Fibroblast of skin of abdomen (primary cell): Measurements from ENCODE around the gene IQCH.
"Not testable (repeated sequence)": the region's sequence is repeated elsewhere in the genome, so short reads cannot be mapped to it uniquely, and the experiment has no call there.

Experiments used
- DNase-seq: peaks from one replicate; pipeline ENCODE4 v3.0.0-alpha.2; 2013

IQCH gene

DNA sequence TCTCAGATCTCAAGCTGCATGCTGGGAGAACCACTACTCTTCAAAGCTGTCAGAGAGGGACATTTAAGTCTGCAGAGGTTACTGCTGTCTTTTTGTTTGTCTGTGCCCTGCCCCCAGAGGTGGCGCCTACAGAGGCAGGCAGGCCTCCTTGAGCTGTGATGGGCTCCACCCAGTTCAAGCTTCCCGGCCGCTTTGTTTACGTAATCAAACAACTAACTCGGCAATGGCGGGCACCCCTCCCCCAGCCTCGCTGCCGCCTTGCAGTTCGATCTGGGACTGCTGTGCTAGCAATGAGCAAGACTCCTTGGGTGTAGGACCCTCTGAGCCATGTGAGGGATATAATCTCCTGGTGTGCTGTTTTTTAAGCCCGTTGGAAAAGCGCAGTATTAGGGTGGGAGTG, 199.1 kb downstream of the IQCH start:
- not testable (repeated sequence) for DNase-seq

DNA sequence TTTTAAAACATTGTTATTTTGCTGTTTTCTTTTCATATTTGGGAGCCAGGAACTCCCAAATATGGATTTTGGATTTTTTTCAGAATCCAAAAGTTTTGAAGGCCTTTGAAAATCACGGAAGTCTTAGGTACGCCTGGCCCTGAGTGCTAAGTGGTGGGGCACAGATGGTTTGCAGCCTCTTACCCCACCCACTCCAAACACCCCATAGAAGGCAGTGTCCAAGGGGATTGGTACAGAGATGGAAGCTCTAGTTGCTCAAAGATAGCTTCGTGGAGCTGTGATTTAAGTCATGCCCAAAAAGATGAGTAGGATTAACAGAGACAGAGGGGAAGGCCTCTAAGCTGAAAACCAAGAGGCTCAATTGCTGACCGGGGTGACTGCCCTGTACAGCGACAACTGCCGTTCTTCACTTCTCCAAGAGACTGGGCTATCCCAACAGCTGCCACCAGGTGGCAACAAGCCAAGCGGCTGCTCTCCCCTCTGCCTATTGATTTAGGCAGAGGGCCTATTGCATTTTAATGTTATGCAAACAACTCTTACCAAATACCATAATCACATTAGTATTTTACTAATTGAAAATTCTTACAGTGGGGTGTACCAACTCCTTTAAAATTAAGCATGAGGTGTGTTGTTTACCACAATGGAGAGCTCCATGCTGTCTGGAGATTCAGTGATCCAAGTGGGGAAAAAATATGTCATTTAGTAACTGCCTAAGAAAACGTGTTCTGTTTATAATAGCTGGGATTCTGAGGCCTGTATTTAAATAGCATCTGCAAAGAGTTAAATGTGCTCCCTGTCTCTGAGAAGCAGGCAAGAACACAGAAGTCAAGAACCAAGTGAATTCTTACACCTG, 202.3 kb downstream of the IQCH start:
- DNase-seq, result peak; percentile 61

DNA sequence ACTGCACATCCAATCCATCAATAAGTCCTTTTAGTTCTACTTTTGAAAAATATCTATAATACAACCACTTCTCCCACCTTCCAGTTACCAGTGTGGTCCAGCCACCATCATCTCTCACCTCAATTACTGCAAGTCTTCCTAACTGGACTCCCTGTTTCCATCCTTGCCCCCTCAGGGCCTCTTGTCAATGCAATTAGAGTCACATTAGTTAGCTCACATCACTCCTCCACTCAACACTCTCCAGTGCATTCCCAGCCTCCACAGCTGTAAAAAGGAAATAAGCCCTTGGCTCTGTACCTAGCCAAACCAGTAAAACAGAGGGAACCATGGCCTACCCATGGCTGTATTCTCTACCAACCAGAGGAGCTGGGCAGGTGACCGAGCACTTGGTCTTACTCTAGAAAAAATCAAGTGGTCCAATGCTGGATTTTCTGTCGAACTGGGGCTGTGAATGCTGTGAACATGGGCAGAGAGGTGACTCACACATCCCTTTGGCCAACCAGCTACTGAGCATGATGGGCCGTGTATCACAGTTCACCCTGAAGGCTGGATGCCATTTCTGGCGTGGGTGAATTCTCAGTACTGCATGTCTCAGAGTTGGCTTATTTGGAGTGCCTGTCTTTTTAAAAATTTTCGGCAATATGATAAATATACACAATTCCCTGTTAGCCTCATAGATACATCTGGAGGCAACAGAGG, 203.9 kb downstream of the IQCH start:
- DNase-seq, result no peak

DNA sequence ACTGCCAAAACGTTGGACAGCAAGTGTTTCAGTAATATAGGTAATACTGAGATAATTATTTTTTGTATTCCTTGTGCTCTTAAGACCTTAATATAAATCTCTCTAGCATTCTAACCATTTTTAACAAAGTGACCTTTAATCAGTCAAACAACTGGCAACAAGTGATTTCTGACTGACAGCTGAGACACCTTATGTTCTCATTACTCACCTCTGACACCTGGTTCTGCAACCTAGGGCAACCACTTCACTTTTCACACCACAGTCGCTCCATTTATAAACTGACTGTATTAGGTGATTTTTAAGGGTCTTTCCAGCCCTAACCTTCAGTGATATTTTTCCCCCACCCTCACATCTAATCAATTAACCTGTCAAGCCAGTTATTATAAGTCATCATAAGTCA, 205.9 kb downstream of the IQCH start:
- no peak for DNase-seq

DNA sequence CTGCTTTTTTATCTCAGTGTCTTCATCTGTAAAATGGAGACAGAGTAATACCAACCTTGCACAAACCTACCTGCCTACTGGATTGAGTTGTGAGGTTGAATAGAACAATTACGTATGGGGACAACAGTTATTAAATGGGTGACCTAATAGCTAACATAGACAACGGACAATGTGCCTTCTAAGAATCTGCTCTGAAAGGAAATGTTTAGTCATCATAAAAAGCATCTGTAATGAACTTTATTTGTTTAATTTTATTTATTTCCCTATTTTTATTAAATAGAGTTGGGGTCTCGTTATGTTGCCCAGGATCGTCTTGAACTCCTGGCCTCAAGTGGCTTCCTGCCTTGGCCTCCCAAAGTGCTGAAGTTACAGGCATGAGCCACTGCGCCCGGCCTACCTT, 207.1 kb downstream of the IQCH start:
- no peak for DNase-seq

DNA sequence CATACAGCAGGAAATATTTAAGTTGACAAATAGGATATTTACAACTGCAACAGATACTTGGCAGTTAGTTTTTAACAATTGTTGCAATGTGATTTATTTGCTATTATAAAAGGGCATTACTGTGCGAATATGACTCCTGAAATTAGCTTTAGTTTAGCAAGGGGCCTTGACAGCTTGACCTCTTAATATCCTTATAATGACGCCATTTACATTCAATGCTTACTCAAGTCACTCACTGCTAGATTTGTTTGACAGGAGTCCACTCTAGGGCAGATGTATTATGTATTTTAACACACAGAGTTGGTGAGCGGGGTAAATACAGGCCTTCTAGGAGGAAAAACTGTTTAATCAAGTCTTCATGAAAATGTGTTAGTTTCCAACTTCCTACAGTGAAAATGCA, 208.3 kb downstream of the IQCH start:
- no peak for DNase-seq

DNA sequence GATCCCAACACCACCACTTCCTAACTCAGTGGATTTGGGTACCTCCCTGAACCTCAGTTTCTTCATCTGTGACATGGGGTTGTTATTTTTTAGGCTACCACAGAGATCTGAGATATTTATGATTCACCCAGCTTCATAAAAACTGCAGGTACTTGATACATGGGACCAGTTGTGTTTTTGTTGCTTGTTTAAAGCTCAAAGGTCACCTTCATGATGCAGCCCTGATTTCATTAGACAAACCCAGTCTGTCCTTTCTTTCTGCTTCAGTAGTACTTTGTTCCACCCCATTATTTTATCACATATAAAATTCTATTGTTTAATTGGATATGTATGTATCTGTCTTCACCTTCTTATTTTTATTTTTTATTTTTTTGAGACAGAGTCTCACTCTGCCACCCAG, 208.9 kb downstream of the IQCH start:
- DNase-seq, result no peak

DNA sequence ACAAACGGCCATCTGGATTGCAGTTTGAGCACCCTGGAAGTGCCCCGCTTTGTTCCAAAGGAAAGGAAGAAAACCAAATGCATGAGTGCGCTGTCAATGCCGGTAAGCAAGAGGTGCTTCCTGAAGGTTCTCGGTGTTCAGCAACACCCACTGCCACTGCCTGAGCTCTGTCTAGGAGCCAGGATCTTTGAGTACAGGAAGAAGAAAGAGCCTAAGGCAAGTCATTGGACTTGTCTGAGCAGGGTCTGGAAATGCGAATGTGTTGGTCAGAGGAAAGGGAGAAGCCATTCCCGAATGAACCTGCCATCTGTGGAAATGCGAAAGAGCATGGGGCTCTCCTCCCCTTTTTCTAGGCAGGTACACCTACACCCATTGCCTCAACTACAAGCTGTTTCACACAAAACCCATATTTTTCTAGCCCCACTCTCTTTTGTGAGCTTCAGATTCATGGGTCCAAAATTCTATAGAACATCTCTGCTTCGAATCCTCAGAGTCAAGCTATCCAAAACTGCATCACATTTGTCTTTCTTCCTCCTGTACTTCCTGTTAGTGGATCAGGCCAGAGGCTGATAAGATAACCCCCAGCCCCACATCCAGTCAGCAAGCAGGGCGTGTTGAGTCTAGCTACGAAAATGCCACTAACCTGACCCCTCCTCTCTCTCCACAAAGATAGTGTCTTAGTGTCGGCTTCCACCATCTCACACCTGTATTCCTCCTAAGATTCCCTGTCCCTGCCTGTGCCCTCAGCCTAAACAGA, 210.8 kb downstream of the IQCH start:
- DNase-seq, result no peak

DNA sequence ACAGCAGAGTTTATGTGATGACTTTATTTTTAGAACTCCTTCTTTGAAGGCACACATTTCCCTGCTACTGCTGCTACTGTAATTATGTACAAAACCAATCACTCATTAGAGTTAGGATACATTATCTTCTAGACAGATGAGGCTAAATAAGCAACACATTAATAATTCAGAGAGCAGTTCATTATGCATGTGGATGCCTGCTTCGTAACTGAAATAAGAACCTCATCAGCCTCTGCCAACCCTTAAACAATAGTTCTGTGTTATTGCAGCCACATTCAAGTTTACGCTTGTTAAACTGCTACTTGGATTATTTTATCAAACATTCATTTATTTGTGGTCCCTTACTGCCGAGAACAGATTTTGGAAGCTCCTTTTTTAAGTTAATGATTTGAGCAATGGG, 213.8 kb downstream of the IQCH start:
- DNase-seq, result no peak

DNA sequence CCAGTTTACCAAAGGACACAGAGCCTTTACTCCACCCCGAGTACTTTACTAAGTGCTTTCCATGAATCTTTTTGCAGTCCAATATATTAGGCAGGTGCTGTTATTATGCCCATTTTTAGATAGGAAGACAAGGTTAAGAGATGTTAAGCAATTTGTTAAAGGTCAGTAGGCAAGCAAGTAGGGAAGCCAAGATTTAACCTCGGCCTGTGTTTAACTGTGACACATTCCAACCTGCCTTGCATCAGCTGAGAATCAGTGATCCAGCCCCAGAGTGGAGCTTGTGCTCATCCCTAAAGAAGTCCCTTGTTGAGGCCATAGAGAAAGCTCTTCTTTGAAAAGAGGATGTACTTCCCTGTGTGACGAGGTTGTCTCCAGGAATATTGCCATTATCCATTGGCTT, 215.1 kb downstream of the IQCH start:
- no peak for DNase-seq

DNA sequence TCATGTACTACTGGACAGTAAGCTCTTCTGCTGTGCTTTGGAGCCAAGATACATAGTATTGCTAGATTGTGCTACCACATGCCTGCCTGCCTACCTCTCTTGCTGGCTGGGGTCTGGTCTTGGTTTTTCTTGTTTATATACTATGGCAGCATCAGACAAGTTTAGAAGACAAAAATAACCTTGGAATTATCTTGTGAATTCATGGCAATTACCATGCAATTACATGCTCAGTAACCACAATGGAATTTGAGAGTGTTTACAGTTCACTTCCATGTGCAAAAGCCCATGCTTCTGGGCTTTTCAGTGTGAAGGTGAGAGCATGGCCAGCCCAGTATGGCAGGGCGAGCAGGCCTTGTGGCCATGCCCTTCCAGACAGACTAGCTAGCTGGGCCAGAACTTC, 218.4 kb downstream of the IQCH start:
- peak; percentile 51 for DNase-seq

DNA sequence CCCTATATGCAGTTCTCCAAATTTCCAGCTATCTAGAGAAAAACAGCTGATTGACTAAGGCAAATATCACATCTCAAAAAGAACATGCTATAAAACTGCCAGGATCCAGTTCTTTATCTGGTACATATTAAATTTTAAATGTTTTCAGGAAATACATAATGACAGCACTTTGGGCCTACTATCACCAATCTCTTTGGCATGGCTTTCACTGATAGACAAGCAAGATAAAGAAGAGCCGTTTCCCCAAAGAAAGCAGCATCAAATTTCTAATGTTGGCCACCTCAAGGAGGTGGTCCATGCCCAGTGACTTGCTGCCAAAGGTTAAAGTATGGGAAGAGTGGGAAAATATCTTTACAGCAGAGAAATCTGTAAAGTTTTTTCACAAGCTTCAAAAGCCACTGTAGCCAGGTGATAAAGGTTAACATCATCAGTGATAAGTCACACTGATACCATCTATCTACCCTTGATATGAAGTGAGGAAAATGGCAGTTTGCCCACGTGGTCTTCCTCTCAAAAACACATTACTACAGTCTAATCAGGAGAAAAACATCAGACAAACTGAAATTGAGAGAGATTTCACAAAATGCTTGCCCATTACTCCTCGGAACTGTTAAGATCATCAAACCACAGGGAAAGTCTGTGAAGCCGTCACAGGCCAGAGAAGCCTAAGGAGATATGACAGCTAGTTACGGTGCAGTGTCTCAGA, 220.0 kb downstream of the IQCH start:
- DNase-seq, result no peak

DNA sequence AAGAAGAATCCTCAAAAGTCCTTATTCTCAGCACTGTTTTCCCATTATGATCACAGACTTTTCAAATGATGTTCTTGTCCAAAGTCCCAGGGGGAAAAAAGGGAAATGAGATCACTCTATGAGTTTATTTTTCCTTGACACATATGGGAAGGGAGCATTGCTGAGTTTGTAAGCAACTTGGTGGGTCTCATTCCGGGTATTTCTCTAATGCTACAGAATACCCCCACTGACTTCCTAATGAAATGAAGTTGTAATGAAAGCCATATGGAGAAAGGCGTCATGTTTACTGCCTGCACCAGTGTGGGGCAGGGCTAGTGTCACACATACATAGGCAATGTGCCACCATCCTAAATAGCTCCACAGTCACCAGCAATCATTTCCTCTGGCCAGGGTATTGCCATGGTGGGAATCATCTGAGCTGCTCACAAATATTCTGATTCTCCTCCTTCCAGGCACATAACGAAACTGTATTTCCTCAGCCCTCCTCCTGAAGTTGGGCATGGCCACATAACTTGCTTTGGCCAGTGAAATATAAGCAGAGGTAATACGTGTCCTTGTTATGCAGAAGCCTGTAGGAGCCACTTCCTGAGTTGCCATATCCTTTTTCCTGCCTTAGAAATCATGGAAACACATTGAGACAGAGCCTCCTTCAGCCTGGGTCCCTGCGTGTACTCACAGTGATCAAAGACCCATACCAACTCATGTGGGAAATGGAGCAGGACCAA, 225.4 kb downstream of the IQCH start:
- DNase-seq, result peak; percentile 80

DNA sequence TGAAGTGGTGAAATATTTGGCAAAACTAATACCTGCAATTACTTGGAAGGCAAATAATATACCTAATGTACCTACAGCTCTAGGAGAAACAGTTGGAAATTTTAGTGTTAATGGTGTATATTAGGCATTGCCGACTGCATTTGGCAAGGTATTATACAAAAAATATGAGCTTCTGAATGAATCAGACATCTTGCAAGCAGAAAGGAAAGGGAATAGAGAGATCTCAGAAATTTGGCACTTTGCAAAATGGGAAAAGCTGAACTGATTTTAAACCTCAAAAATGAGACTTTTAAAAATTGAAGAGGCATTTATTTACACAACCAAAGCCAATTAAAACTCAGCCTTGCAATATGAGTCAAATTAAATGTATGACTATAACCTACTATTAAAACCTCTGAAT, 226.2 kb downstream of the IQCH start:
- DNase-seq, result peak; percentile 66

DNA sequence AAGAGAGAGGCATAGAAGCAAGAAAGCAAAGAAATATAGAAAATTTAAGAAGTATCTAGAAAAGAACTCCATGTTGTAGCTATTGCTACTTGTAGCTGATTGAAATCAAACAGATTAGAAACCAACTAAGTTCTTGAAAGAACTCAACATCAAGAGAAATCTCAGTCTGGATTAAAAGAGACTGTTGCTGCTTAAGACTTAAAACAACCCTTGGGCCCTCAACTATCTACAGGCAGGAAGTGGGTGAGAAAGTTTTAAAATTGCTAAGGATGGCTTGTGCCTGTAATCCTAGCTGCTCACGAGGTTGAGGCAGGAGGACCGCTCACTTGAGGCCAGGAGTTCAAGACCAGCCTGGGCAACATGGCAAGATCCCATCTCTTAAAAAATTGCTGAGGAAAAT, 227.1 kb downstream of the IQCH start:
- no peak for DNase-seq

DNA sequence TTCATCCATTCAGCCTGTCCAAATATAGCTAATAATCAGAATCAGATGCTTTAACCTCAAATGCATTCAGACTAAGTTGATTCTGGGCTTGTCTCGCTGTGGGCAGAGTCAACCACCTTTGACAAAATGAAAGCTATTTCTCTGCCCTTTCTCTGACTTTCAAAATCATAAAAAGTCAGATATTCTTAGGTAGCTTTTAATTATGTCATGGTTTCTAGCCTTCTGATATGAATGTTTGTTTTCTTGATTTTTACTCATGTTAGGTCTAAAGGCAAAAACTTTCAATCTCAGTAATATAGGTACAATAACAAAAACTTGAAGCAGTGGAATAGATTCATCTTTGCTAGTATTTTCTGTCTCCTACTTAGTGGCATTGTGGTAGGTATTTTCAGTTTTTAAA, 241.0 kb downstream of the IQCH start:
- DNase-seq, result no peak

DNA sequence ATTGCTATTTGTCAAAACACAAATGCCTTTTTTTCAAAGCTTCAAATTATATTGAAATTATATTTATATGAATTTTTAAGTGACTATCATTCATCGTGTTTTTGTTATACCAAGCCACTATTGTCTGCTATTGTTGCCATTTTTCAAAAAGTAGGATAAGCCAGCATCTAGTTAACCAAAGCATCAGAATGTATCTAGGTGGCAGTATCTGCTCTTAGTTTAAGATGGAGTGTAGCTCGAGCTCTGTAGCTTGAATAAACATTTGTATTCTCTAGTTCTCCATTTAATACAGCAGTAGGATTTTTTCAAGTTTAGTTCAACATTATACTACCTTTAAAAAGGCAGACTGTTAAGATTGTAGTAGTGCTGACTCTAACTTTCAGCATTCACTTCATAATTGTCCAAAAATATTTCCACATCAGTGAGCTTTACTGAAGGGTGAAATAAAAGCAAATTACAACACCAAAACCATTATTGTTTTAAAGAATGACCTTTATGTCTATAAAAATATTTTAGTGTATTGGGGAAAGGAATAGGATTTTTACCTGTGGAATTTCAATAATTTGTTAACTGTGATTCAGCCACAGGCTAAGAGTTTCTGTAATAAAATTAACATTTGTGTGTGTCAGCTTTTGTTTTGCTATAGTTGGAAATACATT, 246.7 kb downstream of the IQCH start:
- peak; percentile 34 for DNase-seq

DNA sequence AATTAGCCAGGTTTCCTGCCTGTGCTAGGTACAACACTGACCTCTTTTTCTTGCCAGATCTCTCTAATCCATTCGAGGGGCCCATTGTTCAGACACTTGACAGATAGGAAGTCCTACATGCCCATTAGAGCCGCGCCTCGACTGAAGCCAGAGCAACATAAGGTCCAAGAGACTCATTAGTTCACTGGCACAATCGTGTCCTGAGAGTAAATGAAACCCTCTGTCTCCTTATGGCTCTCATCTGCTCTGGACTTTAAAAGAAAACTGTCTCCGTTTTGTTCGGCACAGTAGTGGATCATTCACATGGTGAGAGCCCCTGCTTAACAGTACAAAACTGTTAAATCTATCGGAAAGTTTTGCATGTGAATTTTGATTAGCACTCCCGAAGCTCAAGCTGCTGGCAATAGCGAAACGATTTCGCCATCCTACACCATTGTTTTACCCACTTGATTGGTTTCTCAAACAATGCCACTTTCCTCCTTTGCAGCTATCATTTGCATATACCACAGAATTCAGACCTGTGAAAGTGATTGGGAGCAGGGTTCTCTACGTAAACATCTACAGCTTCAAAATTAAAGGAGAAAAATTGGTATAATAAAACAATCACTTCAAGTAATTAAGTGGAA, 247.4 kb downstream of the IQCH start:
- no peak for DNase-seq

DNA sequence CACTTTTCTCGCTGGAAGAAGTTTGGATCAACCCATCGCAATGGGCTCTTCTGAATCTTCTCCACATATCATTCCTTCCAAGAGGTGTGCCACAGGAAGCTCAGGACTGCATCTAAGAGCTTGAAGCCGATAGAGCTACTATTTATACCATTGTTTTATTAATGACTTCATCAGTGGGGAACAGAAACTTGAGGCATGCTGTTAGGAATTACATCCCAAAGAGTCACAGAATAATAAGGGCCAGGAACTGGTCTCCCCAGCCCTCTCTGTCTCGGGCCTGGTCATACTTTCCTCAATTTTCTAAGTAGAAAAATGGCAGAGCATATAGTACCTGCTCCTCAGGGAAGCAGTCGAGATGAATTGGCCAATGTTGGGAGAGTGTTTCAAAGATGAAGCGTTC, 249.5 kb downstream of the IQCH start:
- peak; percentile 3 for DNase-seq

DNA sequence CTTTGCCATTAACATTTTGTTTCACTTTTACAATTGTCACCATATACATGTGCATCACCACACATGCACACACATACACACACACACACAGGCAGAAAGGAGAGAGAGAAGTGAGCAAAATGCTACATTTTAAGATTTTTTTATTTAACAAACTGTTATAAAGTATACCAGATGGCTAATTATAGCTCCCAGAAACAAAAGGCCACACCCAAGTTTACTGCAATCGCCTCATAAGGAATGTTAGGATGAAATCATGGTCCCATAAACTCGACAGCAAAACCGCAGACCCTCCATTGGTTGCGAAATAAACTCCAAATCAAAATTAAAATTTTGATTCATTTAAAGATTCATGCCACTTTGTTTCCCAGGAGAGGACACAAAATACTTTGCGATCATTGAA, 250.2 kb downstream of the IQCH start:
- peak; percentile 49 for DNase-seq
